Transverse colon (tissue), 4 donors: Measurements from ENCODE around the gene IFNG.

Source experiments
- CTCF ChIP-seq, 5 experiments: fragments of 200-600 bp in 3 of 5; fragments of 450-650 bp in 2 of 5; sonication (generic) in 3 of 5; IDR thresholded peaks; 1 replicate in 2 of 5; 2 replicates in 3 of 5; pipeline ENCODE4 v1.5.1; 2016 to 2017; ENCODE audit warnings: antibody characterized with exemption in 5 of 5, inconsistent platforms in 3 of 5, mild to moderate bottlenecking in 2 of 5, moderate library complexity in 1 of 5
- POLR2A ChIP-seq: fragments of 450-650 bp; IDR thresholded peaks from one replicate; pipeline ENCODE4 v1.6.1; 2016; ENCODE audit warnings: antibody characterized with exemption, mild to moderate bottlenecking, moderate library complexity
- POLR2AphosphoS5 ChIP-seq, 3 donors: sonication (generic); formaldehyde crosslinking; IDR thresholded peaks; one replicate each; pipeline ENCODE4 v1.6.1; 2016; ENCODE audit warnings: antibody characterized with exemption in 3 of 3

DNA sequence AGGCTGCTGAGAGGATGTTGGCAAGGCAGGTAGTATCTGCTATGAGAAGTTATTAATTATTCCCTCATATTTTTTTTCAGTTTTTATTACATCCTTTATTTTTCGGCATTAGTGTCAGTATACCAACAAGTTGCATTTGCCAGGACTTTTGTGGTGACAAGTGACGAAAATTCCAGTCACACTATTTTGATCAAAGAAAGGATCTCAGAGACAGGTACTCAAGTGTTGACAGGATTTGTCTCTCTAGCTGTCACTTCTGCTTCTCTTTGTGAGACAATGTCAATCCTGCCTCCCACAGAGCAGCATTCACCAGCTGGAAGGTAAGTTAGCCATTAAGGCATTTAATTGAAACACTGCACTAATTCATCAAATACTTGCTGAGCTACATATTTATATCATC, 18.0 kb upstream of the IFNG start:
- TF ChIP-seq POLR2AphosphoS5 (IDR thresholded peaks at IDR 0.05) = no peak
- no peak for TF ChIP-seq CTCF (IDR thresholded peaks at IDR 0.05)
- TF ChIP-seq POLR2A = no peak
